ENCODE measurements around the gene WDR47.

WDR47 gene

DNA sequence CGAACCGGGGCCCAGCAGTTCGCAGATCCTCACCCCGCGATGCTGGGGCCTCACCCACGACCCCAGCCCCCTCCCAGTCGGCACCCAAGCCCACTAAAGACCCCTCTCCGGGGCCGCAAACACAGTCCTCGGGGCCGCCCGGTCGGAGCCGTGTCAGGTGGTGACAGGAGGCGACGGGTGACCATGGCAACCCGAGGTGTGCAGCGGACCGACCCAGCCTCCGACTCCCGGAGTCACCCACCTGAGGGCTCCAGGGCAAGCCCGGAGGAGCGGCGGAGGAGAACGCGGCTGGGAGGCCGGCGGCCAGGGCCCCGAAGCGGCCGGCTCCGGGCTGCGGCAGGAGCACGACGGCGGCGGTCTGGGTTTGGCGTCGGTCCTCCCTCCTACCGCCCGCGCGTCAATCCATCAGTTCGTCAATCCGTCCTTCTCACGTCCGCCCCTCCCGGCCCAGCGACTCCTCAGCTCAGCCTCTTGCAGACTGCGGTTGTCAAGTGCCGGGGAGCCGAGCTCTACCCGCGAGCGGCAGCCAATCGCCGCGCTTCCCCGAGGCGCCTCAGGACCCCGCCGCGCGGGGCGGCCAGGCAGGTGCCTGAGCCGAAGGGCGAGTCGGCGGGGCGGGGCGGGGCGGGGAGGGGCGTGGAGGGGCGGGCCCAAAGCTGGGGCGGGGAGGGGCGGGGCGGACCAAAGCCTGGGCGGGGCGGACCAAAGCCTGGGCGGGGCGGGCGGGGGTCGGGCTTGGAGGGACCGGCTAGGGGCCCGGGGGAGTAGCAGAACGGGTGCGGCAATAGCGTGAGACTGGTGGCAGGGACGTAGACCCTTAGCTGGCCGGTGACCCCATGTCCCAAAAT lies at the start of gene WDR47:
Gene WDR47 (minus strand): TSS at position 482 of the 848 bp plus-strand sequence. CDS start 18,590 bp downstream, outside the sequence.
- DNase-seq (ENCODE audit: low spot score), result peak; percentile 95

DNA sequence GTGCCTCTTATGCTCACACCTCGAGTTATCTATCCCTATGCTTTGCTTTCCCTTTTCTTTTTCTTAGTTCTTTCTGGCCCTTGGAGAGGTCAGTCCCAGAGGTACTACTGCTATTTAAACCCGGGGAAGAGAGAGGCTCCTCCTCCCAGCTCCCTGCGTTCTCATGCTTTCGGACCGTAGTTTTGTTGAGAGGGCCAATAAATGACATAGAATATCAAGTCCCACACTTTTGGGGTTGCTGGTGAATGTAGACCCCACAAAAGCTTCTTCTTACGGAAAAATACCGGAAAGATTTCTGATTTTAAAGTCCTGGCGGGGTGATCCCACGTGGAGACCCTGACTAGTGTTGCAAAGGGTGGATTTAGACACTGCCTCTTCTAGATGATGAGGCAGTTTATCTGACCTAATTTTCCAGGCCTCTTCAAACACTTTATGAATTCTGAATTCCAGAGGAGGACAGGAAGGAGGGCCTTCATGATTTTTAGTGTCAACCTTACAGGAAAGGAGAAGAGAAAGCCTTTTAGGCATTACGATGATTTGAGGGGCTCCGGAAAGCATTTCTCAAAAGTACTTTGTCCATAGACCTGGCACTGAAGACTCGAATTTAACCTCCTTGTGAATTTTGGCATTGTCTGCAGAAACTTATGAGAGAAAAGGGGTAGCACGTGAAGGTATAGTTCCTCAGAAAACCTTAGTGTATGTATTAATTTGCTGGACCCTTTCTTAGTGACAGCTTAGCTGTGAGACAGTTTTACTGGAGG lies 49.4 kb upstream of the WDR47 start:
- DNase-seq (ENCODE audit: low spot score), result peak; percentile 48

DNA sequence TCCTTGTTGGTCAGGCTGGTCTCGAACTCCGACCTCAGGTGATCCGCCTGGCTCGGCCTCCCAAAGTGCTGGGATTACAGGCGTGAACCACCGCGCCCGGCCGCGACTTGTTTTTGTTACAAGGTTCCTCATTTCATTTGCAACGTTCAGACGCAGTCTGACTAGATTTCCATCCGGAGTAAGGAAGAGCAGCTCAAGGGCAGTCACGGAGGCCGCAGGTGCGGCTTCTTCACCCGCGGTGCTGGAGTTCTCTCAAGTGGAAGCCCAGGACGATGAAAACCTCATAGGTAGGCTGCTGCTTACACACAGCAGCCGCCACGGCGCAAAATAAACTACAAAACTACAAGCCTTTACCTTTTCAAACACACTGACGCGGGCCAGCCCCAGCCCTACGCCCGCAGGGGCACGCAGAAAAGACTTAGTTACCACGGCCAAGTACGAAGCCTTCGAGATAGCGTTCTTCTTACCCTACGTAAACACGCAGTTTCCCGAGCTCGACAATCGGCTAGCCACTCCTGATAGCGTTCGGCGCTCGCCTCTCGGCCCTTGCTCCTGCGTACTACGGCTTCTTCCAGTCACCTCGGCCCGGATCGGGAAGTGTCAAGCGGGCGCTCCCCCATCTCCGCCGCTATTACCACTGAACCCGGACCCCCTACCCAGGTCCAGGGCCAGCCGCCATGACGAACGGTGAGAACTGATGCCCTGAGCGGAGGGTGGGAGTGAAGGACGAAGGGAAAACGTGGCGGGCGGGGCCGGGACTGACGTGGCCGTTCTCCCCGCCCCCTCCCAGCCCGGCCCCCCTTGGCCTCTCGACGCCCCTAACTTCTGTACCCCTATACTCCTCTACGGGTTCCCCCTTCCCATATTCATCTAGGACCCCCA lies 48.5 kb upstream of the WDR47 start, which contains the start of gene TMEM167B:
Gene TMEM167B (plus strand): TSS at position 569 of the 882 bp plus-strand sequence. CDS start 109 bp downstream, at position 678.
- peak; percentile 86 for DNase-seq (ENCODE audit: low spot score)

DNA sequence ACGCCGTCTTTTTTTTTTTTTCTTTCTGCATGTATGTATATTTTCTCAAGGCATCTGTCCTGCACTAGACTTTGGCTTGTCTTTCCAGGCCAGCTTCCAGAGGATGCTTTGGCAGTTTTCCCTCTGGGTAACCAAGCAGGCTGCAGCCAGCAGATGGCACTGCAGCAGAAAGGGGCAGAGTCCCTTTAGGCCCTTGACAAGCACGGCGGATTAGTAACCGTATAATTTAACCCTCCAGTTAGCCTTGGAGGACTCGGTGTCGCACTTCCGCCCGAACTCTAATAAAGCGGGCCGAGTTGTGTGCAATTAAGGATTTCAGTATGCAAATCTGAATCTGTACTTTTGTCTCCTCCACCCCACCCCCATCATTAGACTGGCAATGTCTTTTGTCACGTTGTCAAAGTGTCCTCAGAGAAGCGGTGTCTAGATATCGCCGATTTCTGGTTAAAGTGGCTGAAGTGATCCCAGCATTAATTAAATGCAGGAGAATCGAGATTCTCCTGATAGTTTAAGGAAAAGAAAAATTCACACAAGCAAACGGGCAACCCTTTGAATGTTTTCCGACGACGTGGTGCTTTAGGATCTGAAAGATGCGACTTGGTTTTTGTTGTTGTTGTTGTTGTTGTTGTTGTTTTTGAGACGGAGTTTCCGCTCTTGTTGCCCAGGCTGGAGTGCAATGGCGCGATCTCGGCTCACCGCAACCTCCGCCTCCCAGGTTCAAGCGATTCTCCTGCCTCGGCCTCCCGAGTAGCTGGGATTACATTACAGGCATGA lies 47.5 kb upstream of the WDR47 start:
- no peak for DNase-seq (ENCODE audit: low spot score)

DNA sequence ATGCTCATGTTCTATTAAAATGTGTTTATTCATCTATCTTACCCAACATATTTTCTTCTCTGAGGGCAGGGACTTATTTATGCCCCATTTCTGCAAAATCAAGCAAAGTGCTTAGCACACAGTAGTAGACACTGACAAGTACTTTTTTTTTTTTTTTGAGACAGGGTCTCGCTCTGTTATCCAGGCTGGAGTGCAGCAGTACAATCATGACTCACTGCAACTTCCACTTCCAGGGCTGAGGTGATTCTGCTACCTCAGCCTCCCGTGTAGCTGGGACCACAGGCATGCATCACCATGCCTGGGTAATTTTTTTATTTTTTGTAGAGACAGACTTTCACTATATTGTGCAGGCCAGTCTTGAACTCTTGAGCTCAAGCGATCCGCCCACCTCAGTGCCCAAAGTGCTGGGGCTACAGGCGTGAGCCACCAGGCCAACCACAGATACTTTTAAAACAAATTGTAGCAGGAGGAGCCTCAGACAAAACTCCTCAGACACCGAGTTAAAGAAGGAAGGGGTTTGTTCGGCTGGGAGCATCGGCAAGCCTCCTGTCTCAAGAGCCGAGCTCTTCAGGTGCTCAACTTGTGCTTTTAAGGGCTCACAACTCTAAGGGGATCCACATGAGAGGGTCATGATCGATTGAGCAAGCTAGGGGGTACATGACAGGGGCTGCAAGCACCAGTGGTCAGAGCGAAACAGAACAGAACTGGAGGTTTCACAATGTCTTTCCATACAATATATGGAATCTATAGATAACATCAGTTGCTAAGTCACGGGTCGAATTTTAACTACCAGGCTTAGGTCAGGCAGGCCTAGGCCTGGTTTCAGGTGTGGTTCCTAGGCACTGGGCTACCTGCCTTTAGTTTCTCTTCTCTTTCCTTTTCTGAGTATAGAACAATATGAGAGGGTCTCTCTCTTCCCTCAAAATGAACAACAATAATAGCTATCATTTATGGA lies 42.9 kb upstream of the WDR47 start:
- DNase-seq (ENCODE audit: low spot score), result no peak

DNA sequence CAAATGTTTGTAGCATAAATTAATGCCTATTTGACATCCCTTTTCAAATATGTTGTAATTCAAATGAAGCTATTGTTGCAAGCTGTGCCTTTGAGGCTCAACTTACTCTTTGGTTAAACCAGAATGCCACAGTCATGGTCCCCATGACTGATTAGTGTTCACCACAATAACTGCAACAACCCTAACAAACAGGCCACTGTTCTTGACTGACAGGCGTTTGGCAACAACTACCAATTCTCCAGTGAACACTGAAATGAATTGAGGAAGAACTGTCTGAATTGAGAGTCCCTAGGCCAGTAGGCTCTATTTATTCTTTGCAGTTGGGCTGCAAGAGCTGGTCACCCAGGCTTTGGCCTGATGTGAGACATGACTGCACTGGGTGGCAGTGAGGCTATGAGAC lies 42.0 kb upstream of the WDR47 start:
- no peak for DNase-seq (ENCODE audit: low spot score)

DNA sequence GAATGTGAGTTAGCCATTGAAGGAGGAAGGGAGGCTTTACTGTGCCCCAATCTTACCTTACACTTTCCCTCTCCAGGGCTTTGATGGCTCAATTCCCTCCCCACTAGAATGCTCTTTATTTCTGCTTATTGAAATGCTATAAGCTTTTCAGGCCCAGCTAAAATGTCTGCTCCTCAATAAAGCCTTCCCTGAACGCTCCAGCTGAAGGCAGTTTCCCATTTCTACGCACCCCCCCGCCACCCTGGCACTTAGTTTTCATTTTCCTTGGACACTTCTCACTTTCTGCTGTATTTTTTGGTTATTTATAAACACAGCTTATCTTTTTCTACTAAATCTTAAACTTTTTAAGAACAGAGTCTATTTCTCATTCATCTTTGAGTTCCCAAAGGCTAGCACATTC lies 41.6 kb upstream of the WDR47 start:
- DNase-seq (ENCODE audit: low spot score), result no peak

DNA sequence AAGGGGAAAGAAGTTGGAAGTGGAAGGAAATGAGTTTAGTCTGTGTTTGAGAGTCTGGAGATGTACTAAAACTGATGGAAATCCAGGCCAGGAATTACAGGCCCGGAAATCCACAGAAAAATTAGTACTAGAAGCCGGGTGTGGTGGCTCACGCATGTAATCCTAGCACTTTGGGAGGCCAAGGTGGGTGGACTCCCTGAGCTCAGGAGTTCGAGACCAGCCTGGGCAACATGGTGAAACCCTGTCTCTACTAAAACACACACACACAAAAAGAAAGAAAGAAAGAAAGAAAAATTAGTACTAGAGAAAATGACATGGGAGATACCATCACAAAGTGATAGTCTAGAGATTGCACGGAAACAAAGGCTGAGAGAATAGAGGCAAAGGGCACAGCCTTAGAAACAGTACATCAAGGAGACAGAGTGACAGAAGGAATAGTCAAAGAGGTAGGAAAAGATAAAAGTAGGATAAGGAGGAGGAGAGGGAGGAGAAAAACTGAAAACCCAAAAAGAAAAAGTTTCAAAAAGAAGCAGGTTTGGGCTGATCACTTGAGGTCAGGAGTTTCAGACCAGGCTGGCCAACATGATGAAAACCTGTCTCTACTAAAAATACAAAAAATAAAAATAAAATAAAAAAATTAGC lies 38.7 kb upstream of the WDR47 start:
- no peak for DNase-seq (ENCODE audit: low spot score)

DNA sequence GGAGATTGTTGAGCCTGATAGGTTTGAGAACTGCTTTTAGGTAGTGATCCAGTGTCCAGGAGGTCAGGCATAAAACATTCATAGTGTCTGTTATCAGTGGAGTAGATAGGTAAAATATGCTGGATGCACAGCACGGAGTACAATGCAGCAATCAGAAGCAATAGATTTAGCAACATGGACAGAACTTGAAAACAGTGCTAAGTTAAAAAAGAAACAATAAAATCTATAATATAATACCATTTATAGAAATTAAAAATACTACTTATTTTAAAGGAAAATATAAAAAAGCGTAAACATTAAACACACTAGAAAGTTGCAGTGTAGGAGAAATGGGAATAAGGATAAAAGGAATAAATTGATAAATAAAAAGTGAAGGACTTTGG lies 37.3 kb upstream of the WDR47 start:
- no peak for DNase-seq (ENCODE audit: low spot score)

DNA sequence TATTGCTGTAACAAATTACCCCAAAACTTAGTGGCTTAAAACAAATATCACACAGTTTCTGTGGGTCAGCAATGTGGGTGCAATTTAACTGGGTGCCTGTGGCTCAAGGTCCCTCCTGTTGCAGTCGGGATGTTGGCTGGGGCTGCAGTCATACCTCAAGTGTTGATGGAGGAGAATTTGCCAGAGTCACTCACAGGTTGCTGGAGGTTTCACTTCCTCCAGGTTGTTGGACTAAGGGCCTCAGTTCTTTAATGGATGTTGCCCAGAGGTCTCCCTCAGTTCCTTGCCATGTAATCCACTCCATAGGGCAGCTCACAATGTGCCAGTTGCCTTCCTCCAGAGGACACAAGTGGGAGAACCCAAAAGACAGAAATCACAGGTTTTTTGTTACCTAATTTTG lies 36.4 kb upstream of the WDR47 start:
- no peak for DNase-seq (ENCODE audit: low spot score)

DNA sequence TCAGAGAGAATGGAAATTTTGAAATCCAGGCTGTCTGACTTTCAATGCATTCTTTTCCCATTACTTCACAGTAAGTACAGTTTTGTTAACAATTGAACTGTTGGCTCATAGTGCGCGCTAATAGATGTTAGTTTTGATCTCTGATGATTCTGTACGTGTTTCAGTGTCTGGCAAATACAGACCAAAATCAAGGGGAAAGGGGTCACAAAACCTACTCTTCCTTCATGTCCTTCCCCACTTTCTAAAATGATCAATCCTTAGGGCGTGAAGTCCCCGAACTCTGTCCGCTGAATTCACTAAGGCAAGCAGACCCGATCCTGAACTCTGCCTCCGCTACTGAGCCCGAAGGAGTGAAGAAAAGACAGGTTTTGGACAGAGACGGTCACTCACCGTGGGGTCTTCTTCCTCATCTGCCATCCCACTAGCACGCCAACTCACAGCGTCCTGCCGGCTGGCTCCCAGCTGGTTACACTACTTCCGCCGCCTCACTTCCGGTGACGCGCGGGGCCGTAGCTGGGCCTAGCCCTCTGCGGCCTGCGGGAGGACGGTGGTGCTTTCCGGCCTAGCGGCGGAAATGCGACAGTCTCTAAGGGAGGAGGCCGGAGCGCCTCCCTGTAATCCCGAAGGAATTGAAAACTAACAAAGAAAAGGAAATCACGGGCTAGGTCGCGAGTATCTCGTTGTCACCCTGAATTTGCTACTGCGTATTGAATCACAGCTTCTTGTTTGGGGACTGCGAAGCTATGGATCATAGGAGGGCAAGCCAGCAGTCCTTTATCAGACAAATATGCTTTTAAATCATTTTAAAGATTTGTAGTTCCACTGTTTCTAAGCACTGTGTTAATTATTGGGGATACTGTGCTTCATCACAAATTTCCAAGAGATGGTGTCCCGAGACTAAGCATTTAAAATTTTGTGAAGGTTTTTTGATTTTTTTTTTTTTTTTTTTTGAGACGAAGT lies 33.9 kb upstream of the WDR47 start, which contains the start of gene TAF13:
Gene TAF13 (minus strand): TSS at position 473 of the 960 bp plus-strand sequence. CDS start 56 bp downstream, at position 417.
- DNase-seq (ENCODE audit: low spot score), result peak; percentile 98

DNA sequence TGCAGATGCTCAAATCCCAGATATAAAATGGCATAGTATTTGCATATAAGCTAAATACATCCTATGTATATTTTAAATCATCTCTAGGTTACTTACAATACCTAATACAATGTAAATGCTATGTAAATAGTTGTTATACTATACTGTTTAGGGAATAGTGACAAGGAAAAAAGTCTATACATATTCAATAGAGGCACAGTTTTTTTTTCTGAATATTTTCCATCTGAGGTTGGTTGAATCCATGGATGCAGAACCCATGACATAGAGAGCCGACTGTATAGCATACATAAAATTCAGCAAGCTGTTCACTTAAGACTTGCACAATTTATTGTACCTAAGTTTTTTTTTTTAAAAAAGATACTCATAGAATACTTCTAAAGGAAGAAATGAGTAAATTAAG lies 27.4 kb upstream of the WDR47 start:
- DNase-seq (ENCODE audit: low spot score), result no peak

DNA sequence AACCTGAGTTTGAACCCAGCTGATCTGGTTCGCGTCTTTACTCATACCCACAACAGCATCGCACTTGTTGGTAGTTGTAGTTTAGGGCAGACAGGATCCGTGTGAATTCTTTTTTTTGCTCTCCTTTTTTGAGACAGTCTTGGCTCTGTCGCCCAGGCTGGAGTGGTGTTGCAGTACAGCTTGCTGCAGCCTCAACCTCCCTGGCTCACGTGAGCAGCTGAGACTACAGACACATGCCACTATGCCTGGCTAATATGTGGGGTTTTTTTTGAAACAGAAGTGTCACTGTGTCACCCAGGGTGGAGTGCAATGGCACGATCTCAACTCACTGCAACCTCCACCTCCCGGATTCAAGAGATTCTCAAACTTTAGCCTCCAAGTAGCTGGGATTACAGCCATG lies 26.0 kb upstream of the WDR47 start:
- no peak for DNase-seq (ENCODE audit: low spot score)

DNA sequence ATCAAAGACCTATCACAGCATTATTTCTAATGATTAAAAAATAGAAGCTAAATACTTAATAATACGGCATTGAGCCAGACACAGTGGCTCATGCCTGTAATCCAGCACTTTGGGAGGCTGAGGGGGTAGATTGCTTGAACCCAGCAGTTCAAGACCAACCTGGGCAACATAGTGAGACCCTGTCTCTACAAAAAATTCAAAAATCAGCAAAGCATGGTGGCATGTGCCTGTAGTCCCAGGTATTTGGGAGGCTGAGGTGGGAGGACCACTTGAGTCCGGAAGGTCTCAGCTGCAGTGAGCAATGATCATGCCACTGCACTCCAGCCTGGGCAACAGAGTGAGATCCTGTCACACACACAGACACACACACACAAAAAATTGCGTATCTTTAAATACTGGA lies 23.2 kb upstream of the WDR47 start:
- DNase-seq (ENCODE audit: low spot score), result no peak

DNA sequence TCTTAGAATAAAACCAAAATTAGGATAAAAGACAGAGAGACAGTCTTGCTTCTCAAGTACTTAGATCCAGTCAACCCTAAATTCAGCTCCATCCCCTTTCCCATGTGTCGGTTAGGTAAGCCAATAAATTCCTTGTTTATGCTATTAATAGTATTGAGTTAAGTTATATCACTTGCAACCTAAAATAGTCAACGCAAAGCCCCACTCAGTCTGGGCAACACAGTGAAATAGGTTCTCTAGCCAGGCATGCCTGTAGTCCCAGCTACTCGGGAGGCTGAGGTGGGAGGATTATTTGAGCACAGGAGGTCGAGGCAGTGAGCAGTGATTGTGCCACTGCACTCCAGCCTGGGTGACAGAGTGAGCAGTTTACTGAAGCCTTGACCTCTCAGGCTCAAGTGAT lies 19.3 kb upstream of the WDR47 start:
- DNase-seq (ENCODE audit: low spot score), result no peak

DNA sequence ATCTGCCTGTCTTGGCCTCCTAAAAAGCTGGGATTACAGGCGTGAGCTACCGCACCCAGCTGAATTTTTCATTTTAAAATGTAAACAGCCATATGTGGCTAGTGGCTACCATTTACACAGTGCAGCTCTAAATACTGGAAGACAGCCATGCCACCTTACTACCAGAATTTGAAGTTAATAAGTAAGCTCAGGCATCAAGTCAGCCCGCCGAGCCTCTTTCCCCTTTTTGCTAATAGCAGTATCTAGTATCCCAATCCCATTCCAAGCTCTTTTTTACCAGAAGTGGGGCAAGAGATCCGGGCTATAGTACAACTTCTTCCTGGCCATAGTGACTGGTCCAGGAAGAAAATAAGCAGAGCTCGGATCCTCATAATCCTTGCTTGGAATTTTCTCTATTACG lies 18.8 kb upstream of the WDR47 start:
- no peak for DNase-seq (ENCODE audit: low spot score)

DNA sequence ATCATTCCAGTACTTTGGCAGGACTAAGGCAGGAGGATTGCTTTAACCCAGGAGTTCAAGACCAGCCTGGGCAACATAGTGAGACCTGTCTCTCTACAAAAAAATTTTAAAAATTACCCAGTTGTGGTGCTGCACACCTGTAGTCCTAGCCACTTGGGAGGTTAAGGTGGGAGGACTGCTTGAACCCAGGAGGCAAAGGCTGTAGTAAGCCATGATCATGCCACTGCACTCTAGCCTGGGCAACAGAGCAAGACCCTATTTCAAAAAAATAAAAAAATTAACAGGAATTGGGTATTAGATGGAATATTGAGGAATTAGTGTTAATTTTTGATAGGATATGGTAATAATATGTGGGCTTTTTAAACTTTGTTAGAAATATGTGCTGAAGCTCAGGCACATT lies 17.1 kb upstream of the WDR47 start:
- DNase-seq (ENCODE audit: low spot score), result no peak

DNA sequence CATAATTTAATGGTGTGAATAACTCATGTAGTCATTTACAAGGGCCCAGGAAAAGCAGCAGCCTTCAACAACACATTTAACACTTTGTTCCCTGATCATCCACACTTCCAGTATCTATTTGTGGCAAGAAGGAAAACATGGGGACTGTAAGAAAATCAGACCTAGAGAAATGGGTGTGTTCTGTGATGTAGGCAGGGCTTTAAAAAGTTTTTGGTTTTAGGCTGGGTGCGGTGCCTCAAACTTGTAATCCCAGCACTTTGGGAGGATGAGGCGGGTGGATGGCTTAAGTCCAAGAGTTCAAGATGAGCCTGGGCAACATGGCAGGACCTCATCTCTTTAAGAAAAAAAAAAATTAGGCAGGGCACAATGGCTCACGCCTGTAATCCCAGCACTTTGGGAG lies 14.2 kb upstream of the WDR47 start:
- no peak for DNase-seq (ENCODE audit: low spot score)

Data from kidney capillary endothelial cell (primary cell).